HCT116 (cell line): Measurements from ENCODE around the gene PAQR3. TPM values are rescaled to one million over a fixed set of nuclear protein-coding genes. Genes with fewer than 3 reads are reported as not detected.

ENCODE experiments used
- ATAC-seq: fragments of 200-7000 bp; cut with Tn5 transposase; 2 replicates; pipeline ENCODE4 v1.9.1; 2020; ENCODE audit warnings: mild to moderate bottlenecking, moderate library complexity
- BruUV-seq: library from RNA; stranded (reverse); fragments of 400-500 nt; replicated peaks from 2 replicates; lab custom pipeline; 2021; lab: Mats Ljungman, UMichigan
- CTCF ChIA-PET: fragments of 300-600 bp; sonication (Branson Sonifier 250); formaldehyde crosslinking; loops from one replicate; lab custom pipeline; 2021; ENCODE audit warnings: antibody characterized with exemption; lab: Charles Lee
- POLR2A ChIA-PET: fragments of 300-600, 350-600 bp; sonication (Branson Sonifier 250); formaldehyde crosslinking; loops from one replicate; lab custom pipeline; 2021; ENCODE audit warnings: antibody characterized with exemption; lab: Charles Lee
- RAD21 ChIA-PET, 2 experiments: fragments of 300-600 bp; sonication (Branson Sonifier 250); formaldehyde crosslinking; loops; one replicate each; lab custom pipeline; 2023; ENCODE audit warnings: low total read pairs in 2 of 2; ENCODE audit not compliant: uncharacterized antibody in 2 of 2, unreplicated experiment in 2 of 2, low non-redundant PET in 1 of 2; lab: Charles Lee
- DNase-seq: peaks from one replicate; pipeline ENCODE4 v3.0.0-alpha.2; 2010; ENCODE audit warnings: low read depth, low spot score
- H2AFZ ChIP-seq: fragments of 200-600 bp; shearing (Covaris generic), sonication (generic); 2 replicates; pipeline ENCODE4 v1.6.1; 2017; ENCODE audit warnings: low read depth, mixed run types, mixed read lengths, antibody characterized with exemption, low read length; ENCODE audit not compliant: poor library complexity, severe bottlenecking
- H3K27ac ChIP-seq: 2 replicates; pipeline ENCODE4 v1.5.1; 2012; ENCODE audit warnings: low read depth, low read length
- H3K27me3 ChIP-seq: fragments of 200-600 bp; sonication (generic); 2 replicates; pipeline ENCODE4 v1.6.1; 2016; ENCODE audit warnings: mixed run types, low read length, mixed read lengths; ENCODE audit not compliant: insufficient read depth
- H3K36me3 ChIP-seq, 2 experiments: fragments of 200-500 bp in 1 of 2; fragments of 200-600 bp in 1 of 2; sonication (Bioruptor generic) in 1 of 2; sonication (generic) in 1 of 2; 2 replicates each; pipeline versions ENCODE4 v1.5.1 to v1.6.1; 2014 to 2016; ENCODE audit warnings: low read length in 2 of 2, inconsistent platforms in 1 of 2, mixed read lengths in 1 of 2, mixed run types in 1 of 2; ENCODE audit not compliant: insufficient read depth in 2 of 2, control insufficient read depth in 1 of 2
- H3K4me1 ChIP-seq, 2 experiments: fragments of 200-600 bp in 1 of 2; sonication (generic) in 1 of 2; 2 replicates each; pipeline versions ENCODE4 v1.5.1 to v1.6.1; 2012 to 2017; ENCODE audit warnings: low read length in 2 of 2, inconsistent platforms in 1 of 2, mild to moderate bottlenecking in 1 of 2, mixed read lengths in 1 of 2, mixed run types in 1 of 2, moderate library complexity in 1 of 2; ENCODE audit not compliant: insufficient read depth in 2 of 2, control insufficient read depth in 1 of 2
- H3K4me2 ChIP-seq: fragments of 200-600 bp; sonication (generic); 2 replicates; pipeline ENCODE4 v1.6.1; 2017; ENCODE audit warnings: mixed run types, low read length, mixed read lengths
- H3K4me3 ChIP-seq, 2 experiments: fragments of 200-600 bp in 1 of 2; sonication (generic) in 1 of 2; replicated peaks in 1 of 2; 2 replicates each; pipeline ENCODE4 v1.5.1; 2011 to 2016; ENCODE audit warnings: low read length in 2 of 2, control low read depth in 1 of 2, low read depth in 1 of 2, mild to moderate bottlenecking in 1 of 2, mixed read lengths in 1 of 2, mixed run types in 1 of 2
- H3K79me2 ChIP-seq: fragments of 200-600 bp; sonication (generic); 2 replicates; pipeline ENCODE4 v1.6.1; 2017; ENCODE audit warnings: mild to moderate bottlenecking, mixed run types, low read length, moderate library complexity, mixed read lengths; ENCODE audit not compliant: insufficient read depth
- H3K9ac ChIP-seq: fragments of 200-600 bp; sonication (generic); 2 replicates; pipeline ENCODE4 v1.6.1; 2016; ENCODE audit warnings: low read length, mixed read lengths
- H3K9me2 ChIP-seq: fragments of 200-600 bp; sonication (generic), shearing (Covaris generic); 2 replicates; pipeline ENCODE4 v1.6.1; 2017; ENCODE audit warnings: mixed run types, mild to moderate bottlenecking, moderate library complexity; ENCODE audit not compliant: insufficient read depth
- H3K9me3 ChIP-seq, 2 experiments: fragments of 200-500 bp in 1 of 2; fragments of 200-600 bp in 1 of 2; sonication (Bioruptor generic) in 1 of 2; sonication (generic) in 1 of 2; 2 replicates each; pipeline ENCODE4 v1.6.1; 2014 to 2017; ENCODE audit warnings: low read length in 2 of 2, mixed read lengths in 2 of 2, inconsistent platforms in 1 of 2, low read depth in 1 of 2, mild to moderate bottlenecking in 1 of 2, mixed run types in 1 of 2, moderate library complexity in 1 of 2; ENCODE audit not compliant: control insufficient read depth in 1 of 2, insufficient read depth in 1 of 2
- H4K20me1 ChIP-seq: fragments of 200-600 bp; sonication (generic), shearing (Covaris generic); 2 replicates; pipeline ENCODE4 v1.6.1; 2017; ENCODE audit warnings: mixed run types, mild to moderate bottlenecking, moderate library complexity; ENCODE audit not compliant: insufficient read depth
- CBX3 ChIP-seq: IDR thresholded peaks from 2 replicates; pipeline ENCODE4 v1.6.1; 2012; ENCODE audit warnings: low read depth
- CEBPB ChIP-seq: IDR thresholded peaks from 2 replicates; pipeline ENCODE4 v1.6.1; 2012; ENCODE audit warnings: low read depth
- EGR1 ChIP-seq: IDR thresholded peaks from 2 replicates; pipeline ENCODE4 v1.6.1; 2012; ENCODE audit warnings: low read depth
- MAX ChIP-seq: IDR thresholded peaks from 2 replicates; pipeline ENCODE4 v1.6.1; 2012
- POLR2AphosphoS5 ChIP-seq: IDR thresholded peaks from 2 replicates; pipeline ENCODE4 v1.6.1; 2011; ENCODE audit warnings: mild to moderate bottlenecking, low read depth, low read length, moderate library complexity
- RAD21 ChIP-seq: IDR thresholded peaks from 2 replicates; pipeline ENCODE4 v1.6.1; 2012; ENCODE audit warnings: low read depth, mild to moderate bottlenecking
- SP1 ChIP-seq: IDR thresholded peaks from 2 replicates; pipeline ENCODE4 v1.6.1; 2012; ENCODE audit warnings: low read depth
- ZFX ChIP-seq: fragments of 450-650 bp; IDR thresholded peaks from 2 replicates; pipeline ENCODE4 v1.6.1; 2017
- intact Hi-C: fragments of 100-400 bp; cut with micrococcal nuclease; formaldehyde crosslinking; loops from 2 replicates; pipeline ENCODE4 v1.10.0; 2022
- total RNA-seq: library from RNA; stranded (reverse); gene quantifications from one replicate; pipeline ENCODE4 v1.2.1, GENCODE V29; 2021; ENCODE audit not compliant: unreplicated experiment
- TF ChIP-seq, protein P1 (sequence below): IDR thresholded peaks from 2 replicates; pipeline ENCODE4 v1.6.1; 2011; ENCODE audit warnings: mild to moderate bottlenecking, low read length, moderate library complexity; ENCODE audit not compliant: insufficient replicate concordance; ENCODE audit errors: extremely low read depth
- TF ChIP-seq, protein P2 (sequence below), 3 experiments: fragments of 200-600 bp in 1 of 3; sonication (generic) in 1 of 3; IDR thresholded peaks in 2 of 3; conservative IDR thresholded peaks in 1 of 3; 2 replicates each; pipeline ENCODE4 v1.5.1; 2012 to 2017; ENCODE audit warnings: low read depth in 2 of 3, low read length in 2 of 3, antibody characterized with exemption in 1 of 3, borderline replicate concordance in 1 of 3, control low read depth in 1 of 3, mild to moderate bottlenecking in 1 of 3, mixed read lengths in 1 of 3, mixed run types in 1 of 3, moderate library complexity in 1 of 3; ENCODE audit not compliant: insufficient read depth in 1 of 3

PAQR3 gene
- total RNA-seq, 1 experiment from 2014 or later = 32.3 TPM

- no TSS peak for BruUV-seq
- ATAC-seq = peak; percentile 81
- RAD21 ChIA-PET = no interaction called here
Measured at GRCh38 chr4:78951862-78952472, 12.7 kb upstream of the PAQR3 start.

More at GRCh38 chr4:78951862-78952472, 12.7 kb upstream of the PAQR3 start:
- H2AFZ ChIP-seq = no peak overlapping the region
- H3K9me2 ChIP-seq = no peaks in the 10 kb centered on the region
- H3K27me3 ChIP-seq = no peaks in the 10 kb centered on the region
- ChIA-PET POLR2A (no interaction called here), CTCF (interaction anchor here (0.6 to 3.2 kb wide), 7 partner anchors 9 to 1384 kb away, joined by 3 to 25 read pairs (median 3); partner anchors contain the start of genes CFAP299 and PAQR3)
- H3K4me3 ChIP-seq = no peak overlapping the region
- H3K9me3 ChIP-seq = no peaks in the 10 kb centered on the region
- no peak overlapping the region for H3K27ac ChIP-seq
- H4K20me1 ChIP-seq = no peaks in the 10 kb centered on the region
- H3K4me1 ChIP-seq = no peaks in the 10 kb centered on the region
- TF ChIP-seq POLR2AphosphoS5 = no peak
- no peak for TF ChIP-seq ZFX
- TF ChIP-seq MAX = no peak
- no peak for TF ChIP-seq CEBPB
- TF ChIP-seq CBX3 = no peak
- TF ChIP-seq RAD21 = peak; percentile 83
- TF ChIP-seq, protein P1, sequence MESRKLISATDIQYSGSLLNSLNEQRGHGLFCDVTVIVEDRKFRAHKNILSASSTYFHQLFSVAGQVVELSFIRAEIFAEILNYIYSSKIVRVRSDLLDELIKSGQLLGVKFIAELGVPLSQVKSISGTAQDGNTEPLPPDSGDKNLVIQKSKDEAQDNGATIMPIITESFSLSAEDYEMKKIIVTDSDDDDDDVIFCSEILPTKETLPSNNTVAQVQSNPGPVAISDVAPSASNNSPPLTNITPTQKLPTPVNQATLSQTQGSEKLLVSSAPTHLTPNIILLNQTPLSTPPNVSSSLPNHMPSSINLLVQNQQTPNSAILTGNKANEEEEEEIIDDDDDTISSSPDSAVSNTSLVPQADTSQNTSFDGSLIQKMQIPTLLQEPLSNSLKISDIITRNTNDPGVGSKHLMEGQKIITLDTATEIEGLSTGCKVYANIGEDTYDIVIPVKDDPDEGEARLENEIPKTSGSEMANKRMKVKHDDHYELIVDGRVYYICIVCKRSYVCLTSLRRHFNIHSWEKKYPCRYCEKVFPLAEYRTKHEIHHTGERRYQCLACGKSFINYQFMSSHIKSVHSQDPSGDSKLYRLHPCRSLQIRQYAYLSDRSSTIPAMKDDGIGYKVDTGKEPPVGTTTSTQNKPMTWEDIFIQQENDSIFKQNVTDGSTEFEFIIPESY = no peak
- TF ChIP-seq, protein P2, sequence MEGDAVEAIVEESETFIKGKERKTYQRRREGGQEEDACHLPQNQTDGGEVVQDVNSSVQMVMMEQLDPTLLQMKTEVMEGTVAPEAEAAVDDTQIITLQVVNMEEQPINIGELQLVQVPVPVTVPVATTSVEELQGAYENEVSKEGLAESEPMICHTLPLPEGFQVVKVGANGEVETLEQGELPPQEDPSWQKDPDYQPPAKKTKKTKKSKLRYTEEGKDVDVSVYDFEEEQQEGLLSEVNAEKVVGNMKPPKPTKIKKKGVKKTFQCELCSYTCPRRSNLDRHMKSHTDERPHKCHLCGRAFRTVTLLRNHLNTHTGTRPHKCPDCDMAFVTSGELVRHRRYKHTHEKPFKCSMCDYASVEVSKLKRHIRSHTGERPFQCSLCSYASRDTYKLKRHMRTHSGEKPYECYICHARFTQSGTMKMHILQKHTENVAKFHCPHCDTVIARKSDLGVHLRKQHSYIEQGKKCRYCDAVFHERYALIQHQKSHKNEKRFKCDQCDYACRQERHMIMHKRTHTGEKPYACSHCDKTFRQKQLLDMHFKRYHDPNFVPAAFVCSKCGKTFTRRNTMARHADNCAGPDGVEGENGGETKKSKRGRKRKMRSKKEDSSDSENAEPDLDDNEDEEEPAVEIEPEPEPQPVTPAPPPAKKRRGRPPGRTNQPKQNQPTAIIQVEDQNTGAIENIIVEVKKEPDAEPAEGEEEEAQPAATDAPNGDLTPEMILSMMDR (IDR thresholded peaks at IDR 0.05 in 2 of 3, conservative IDR thresholded peaks at IDR 0.05 in 1 of 3; ENCODE audit: borderline replicate concordance in 1 of 3, insufficient read depth in 1 of 3, low read depth in 2 of 3, low read length in 2 of 3) = peak; percentile 55 to 72 (median 57); a peak in 5 of 6 replicates
- no peak for TF ChIP-seq EGR1
- TF ChIP-seq SP1 = no peak
- H3K36me3 ChIP-seq = no peaks in the 10 kb centered on the region
- peak; percentile 32 for DNase-seq
- no peaks in the 10 kb centered on the region for H3K79me2 ChIP-seq
- H3K9ac ChIP-seq = no peak overlapping the region
- no peak overlapping the region for H3K4me2 ChIP-seq
- intact Hi-C loops = loop anchor here (1.0 kb wide), 3 partner anchors 624 to 1384 kb away; no protein-coding TSS in a partner anchor
